B cell (primary cell): ENCODE results near the gene ADAM12. TPM values are rescaled to one million over a fixed set of nuclear protein-coding genes. Genes with fewer than 3 reads are reported as not detected.

Experiments used
- ATAC-seq: fragments of 200-7000 bp; cut with Tn5 transposase; one replicate; pipeline ENCODE4 v1.10.0; 2021; ENCODE audit warnings: low read depth, mild to moderate bottlenecking, moderate number of reproducible peaks, moderate library complexity
- CTCF ChIA-PET: fragments of 350-600 bp; sonication (Branson Sonifier 250); formaldehyde crosslinking; loops from one replicate; lab custom pipeline; 2021; ENCODE audit warnings: antibody characterized with exemption, inconsistent platforms; lab: Charles Lee
- POLR2A ChIA-PET: fragments of 350-600 bp; sonication (Branson Sonifier 250); formaldehyde crosslinking; loops from one replicate; lab custom pipeline; 2021; ENCODE audit warnings: antibody characterized with exemption; lab: Charles Lee
- DNase-seq: peaks from one replicate; pipeline ENCODE4 v3.0.0; 2013
- H2AFZ ChIP-seq: 2 replicates; pipeline ENCODE4 v1.6.1; 2012; ENCODE audit warnings: mild to moderate bottlenecking, low read depth, low read length; ENCODE audit not compliant: insufficient read depth, poor library complexity, severe bottlenecking
- H3K27ac ChIP-seq, 2 donors: 1 replicate in 1 of 2; 2 replicates in 1 of 2; pipeline ENCODE4 v1.5.1; 2012 to 2013; ENCODE audit warnings: low read length in 2 of 2, mild to moderate bottlenecking in 2 of 2, moderate library complexity in 1 of 2
- H3K27me3 ChIP-seq, 4 experiments: fragments of 200-600 bp in 1 of 4; sonication (generic) in 1 of 4; replicated peaks in 1 of 4; 1 replicate in 2 of 4; 2 replicates in 2 of 4; pipeline versions ENCODE4 v1.6.1 to v1.7.0; 2013 to 2016; ENCODE audit warnings: low read length in 3 of 4, mild to moderate bottlenecking in 2 of 4, mixed read lengths in 1 of 4, moderate library complexity in 1 of 4; ENCODE audit not compliant: insufficient read depth in 4 of 4, control insufficient read depth in 3 of 4; ENCODE audit errors: control extremely low read depth in 1 of 4
- H3K36me3 ChIP-seq, 2 experiments: replicated peaks in 1 of 2; 1 replicate in 1 of 2; 2 replicates in 1 of 2; pipeline versions ENCODE4 v1.6.1 to v1.7.1; 2013; ENCODE audit warnings: low read length in 1 of 2; ENCODE audit not compliant: insufficient read depth in 2 of 2, control insufficient read depth in 1 of 2; ENCODE audit errors: control extremely low read depth in 1 of 2, extremely low read depth in 1 of 2
- H3K4me1 ChIP-seq, 2 donors: fragments of 200-600 bp in 1 of 2; sonication (generic) in 1 of 2; 1 replicate in 1 of 2; 2 replicates in 1 of 2; pipeline versions ENCODE4 v1.5.1 to v1.6.1; 2013 to 2017; ENCODE audit warnings: low read length in 2 of 2; ENCODE audit not compliant: control insufficient read depth in 2 of 2, insufficient read depth in 2 of 2
- H3K4me2 ChIP-seq: replicated peaks from 2 replicates; pipeline ENCODE3; 2012; ENCODE audit warnings: mild to moderate bottlenecking, low read depth, low read length; ENCODE audit not compliant: poor library complexity, severe bottlenecking
- H3K4me3 ChIP-seq, 5 experiments: fragments of 200-600 bp in 1 of 5; sonication (generic) in 1 of 5; 1 replicate in 3 of 5; 2 replicates in 2 of 5; pipeline versions ENCODE4 v1.5.1 to v1.7.0; 2011 to 2016; ENCODE audit warnings: low read length in 4 of 5, mild to moderate bottlenecking in 4 of 5, low read depth in 2 of 5, control low read depth in 1 of 5, moderate library complexity in 1 of 5; ENCODE audit not compliant: insufficient read depth in 1 of 5; ENCODE audit errors: control extremely low read depth in 1 of 5, extremely low read depth in 1 of 5
- H3K79me2 ChIP-seq: fragments of 200-600 bp; sonication (generic); one replicate; pipeline ENCODE4 v1.6.0; 2016; ENCODE audit warnings: low read length; ENCODE audit not compliant: control insufficient read depth, insufficient read depth
- H3K9ac ChIP-seq: fragments of 200-600 bp; sonication (generic); 2 replicates; pipeline ENCODE4 v1.6.1; 2017; ENCODE audit warnings: mild to moderate bottlenecking, low read length, moderate library complexity
- H3K9me3 ChIP-seq, 3 donors: one replicate each; pipeline versions ENCODE4 v1.6.1 to v1.7.1; 2013; ENCODE audit warnings: low read length in 2 of 3; ENCODE audit not compliant: control insufficient read depth in 2 of 3, insufficient read depth in 1 of 3; ENCODE audit errors: control extremely low read depth in 1 of 3
- H4K20me1 ChIP-seq: 2 replicates; pipeline ENCODE4 v1.6.0; 2012; ENCODE audit warnings: mild to moderate bottlenecking, low read length; ENCODE audit not compliant: insufficient read depth, control insufficient read depth, poor library complexity, severe bottlenecking
- H3K27ac Mint-ChIP-seq: one replicate; pipeline ENCODE4 v1.8.0; 2021; ENCODE audit warnings: mixed read lengths
- H3K27me3 Mint-ChIP-seq: one replicate; pipeline ENCODE4 v1.8.0; 2021; ENCODE audit warnings: mixed read lengths
- H3K4me1 Mint-ChIP-seq: one replicate; pipeline ENCODE4 v1.8.0; 2021; ENCODE audit warnings: mixed read lengths
- H3K4me3 Mint-ChIP-seq: one replicate; pipeline ENCODE4 v1.8.0; 2021; ENCODE audit warnings: mixed read lengths
- H3K9me3 Mint-ChIP-seq: one replicate; pipeline ENCODE4 v1.8.0; 2022; ENCODE audit warnings: mixed read lengths; ENCODE audit not compliant: insufficient read depth
- CTCF ChIP-seq: fragments of 200-600 bp; IDR thresholded peaks from one replicate; pipeline ENCODE4 v1.8.0; 2022; ENCODE audit warnings: antibody characterized with exemption, mild to moderate bottlenecking
- EZH2 ChIP-seq: IDR thresholded peaks from 2 replicates; pipeline ENCODE4 v1.6.1; 2012; ENCODE audit warnings: borderline replicate concordance, low read depth, mild to moderate bottlenecking, moderate library complexity, low read length; ENCODE audit not compliant: insufficient read depth, poor library complexity, severe bottlenecking
- WGBS: methylation state at CpG from one replicate; pipeline ENCODE4 v1.1.5; 2013; ENCODE audit warnings: missing lambda C conversion rate; ENCODE audit not compliant: insufficient coverage; 5-methylcytosine and 5-hydroxymethylcytosine counted together
- intact Hi-C: fragments of 100-400 bp; cut with micrococcal nuclease; formaldehyde crosslinking; loops from one replicate; pipeline ENCODE4 v1.10.0; 2022
- polyA plus RNA-seq: library from polyadenylated mRNA; depleted of rRNA; stranded (reverse); fragments of >200 nt; gene quantifications from 2 replicates; pipeline ENCODE4 v1.2.3, GENCODE V29; 2012
- total RNA-seq, 2 donors: library from RNA; stranded (reverse); fragments of 120-200 nt in 1 of 2; gene quantifications; 1 replicate in 1 of 2; 2 replicates in 1 of 2; pipeline versions ENCODE4 v1.2.3 to v1.2.4, GENCODE V29; 2013 to 2022

ADAM12 gene
- total and polyA plus RNA-seq, 2 donors (not counting 1 experiment from before 2014, with no cell fraction given): 0.01 to 0.22 TPM

DNA sequence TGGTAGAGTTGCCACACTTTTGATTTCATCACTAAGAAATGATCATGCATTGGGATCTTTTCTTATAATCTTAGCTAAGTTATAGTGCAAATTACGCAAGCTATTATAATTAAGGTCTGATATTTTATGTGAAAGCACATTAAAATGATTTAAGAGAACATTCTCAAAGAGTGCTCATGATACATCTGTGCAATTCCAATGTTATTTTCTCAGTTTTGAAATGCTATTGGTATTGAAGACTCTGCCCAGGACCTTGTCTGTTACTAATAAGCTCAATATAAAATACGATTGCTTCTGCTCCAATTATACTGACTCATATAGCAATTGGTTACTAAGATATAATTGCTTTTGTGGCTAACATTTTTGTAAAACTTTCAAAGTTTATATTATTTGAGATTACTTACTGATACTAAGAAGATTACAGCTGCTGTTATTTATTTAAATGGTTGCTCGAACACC lies 180.9 kb downstream of the ADAM12 start:
- H3K9ac ChIP-seq: no peak overlapping the region
- ATAC-seq: no peak
- no peaks in the 10 kb centered on the region for H3K27me3 ChIP-seq
- no peaks in the 10 kb centered on the region for H3K36me3 ChIP-seq
- Mint-ChIP-seq H3K9me3 (no peaks in the 10 kb centered on the region), H3K27me3 (peaks cover 6% of the 10 kb centered on the region), H3K4me3 (no peak overlapping the region), H3K4me1 (no peaks in the 10 kb centered on the region), H3K27ac (no peak overlapping the region)
- intact Hi-C loops: no loop called here
- POLR2A ChIA-PET: no interaction called here
- H3K4me2 ChIP-seq: no peak overlapping the region
- CTCF ChIA-PET: no interaction called here
- no peaks in the 10 kb centered on the region for H4K20me1 ChIP-seq
- H2AFZ ChIP-seq: no peak overlapping the region
- no peaks in the 10 kb centered on the region for H3K9me3 ChIP-seq
- no peak for TF ChIP-seq CTCF
- no peak for TF ChIP-seq EZH2
- H3K27ac ChIP-seq: no peak overlapping the region
- DNase-seq: no peak
- H3K4me3 ChIP-seq: no peak overlapping the region
- H3K79me2 ChIP-seq: no peaks in the 10 kb centered on the region
- no peaks in the 10 kb centered on the region for H3K4me1 ChIP-seq
- WGBS: no CpG with 5 or more reads among the region's 3 CpGs

GRCh38 chr10:126205486-126206205 lies 182.6 kb downstream of the ADAM12 start:
- H4K20me1 ChIP-seq: no peaks in the 10 kb centered on the region
- ChIA-PET CTCF (no interaction called here), POLR2A (no interaction called here)
- H3K4me2 ChIP-seq: no peak overlapping the region
- no peaks in the 10 kb centered on the region for H3K9me3 ChIP-seq
- no peaks in the 10 kb centered on the region for H3K4me1 ChIP-seq
- TF ChIP-seq EZH2 (no peak), CTCF (no peak)
- intact Hi-C loops: no loop called here
- no peak overlapping the region for H2AFZ ChIP-seq
- H3K27ac Mint-ChIP-seq: no peak overlapping the region
- no peaks in the 10 kb centered on the region for H3K9me3 Mint-ChIP-seq
- no peaks in the 10 kb centered on the region for H3K27me3 ChIP-seq
- H3K9ac ChIP-seq: no peak overlapping the region
- DNase-seq (no peak), ATAC-seq (no peak)
- WGBS: no CpG with 5 or more reads among the region's 1 CpG
- no peak overlapping the region for H3K4me3 ChIP-seq
- no peaks in the 10 kb centered on the region for H3K36me3 ChIP-seq
- no peaks in the 10 kb centered on the region for H3K27me3 Mint-ChIP-seq
- H3K79me2 ChIP-seq: no peaks in the 10 kb centered on the region
- H3K4me1 Mint-ChIP-seq: no peaks in the 10 kb centered on the region
- no peak overlapping the region for H3K27ac ChIP-seq
- H3K4me3 Mint-ChIP-seq: no peak overlapping the region
